ES-I3 (cell line): Measurements from ENCODE around the gene ZNF785.
A peak's percentile ranks its signal among the peaks of the same experiment; 100 is the strongest.
"Not testable (repeated sequence)": the region's sequence is repeated elsewhere in the genome, so short reads cannot be mapped to it uniquely, and the experiment has no call there.

ENCODE experiments used
- H3K36me3 ChIP-seq: 2 replicates; pipeline ENCODE4 v1.6.1; 2013; ENCODE audit warnings: mild to moderate bottlenecking, low read length, control low read depth, moderate library complexity; ENCODE audit not compliant: insufficient read depth
- H3K4me1 ChIP-seq: 2 replicates; pipeline ENCODE4 v1.6.1; 2013; ENCODE audit warnings: mild to moderate bottlenecking, control low read depth, low read length; ENCODE audit not compliant: insufficient read depth
- H3K9ac ChIP-seq: 2 replicates; pipeline ENCODE4 v1.6.1; 2013; ENCODE audit warnings: low read depth, mild to moderate bottlenecking, low read length, moderate library complexity
- H3K9me3 ChIP-seq: 2 replicates; pipeline ENCODE4 v1.6.1; 2013; ENCODE audit warnings: mild to moderate bottlenecking, low read length, moderate library complexity; ENCODE audit not compliant: control insufficient read depth, insufficient read depth

Gene ZNF785

DNA sequence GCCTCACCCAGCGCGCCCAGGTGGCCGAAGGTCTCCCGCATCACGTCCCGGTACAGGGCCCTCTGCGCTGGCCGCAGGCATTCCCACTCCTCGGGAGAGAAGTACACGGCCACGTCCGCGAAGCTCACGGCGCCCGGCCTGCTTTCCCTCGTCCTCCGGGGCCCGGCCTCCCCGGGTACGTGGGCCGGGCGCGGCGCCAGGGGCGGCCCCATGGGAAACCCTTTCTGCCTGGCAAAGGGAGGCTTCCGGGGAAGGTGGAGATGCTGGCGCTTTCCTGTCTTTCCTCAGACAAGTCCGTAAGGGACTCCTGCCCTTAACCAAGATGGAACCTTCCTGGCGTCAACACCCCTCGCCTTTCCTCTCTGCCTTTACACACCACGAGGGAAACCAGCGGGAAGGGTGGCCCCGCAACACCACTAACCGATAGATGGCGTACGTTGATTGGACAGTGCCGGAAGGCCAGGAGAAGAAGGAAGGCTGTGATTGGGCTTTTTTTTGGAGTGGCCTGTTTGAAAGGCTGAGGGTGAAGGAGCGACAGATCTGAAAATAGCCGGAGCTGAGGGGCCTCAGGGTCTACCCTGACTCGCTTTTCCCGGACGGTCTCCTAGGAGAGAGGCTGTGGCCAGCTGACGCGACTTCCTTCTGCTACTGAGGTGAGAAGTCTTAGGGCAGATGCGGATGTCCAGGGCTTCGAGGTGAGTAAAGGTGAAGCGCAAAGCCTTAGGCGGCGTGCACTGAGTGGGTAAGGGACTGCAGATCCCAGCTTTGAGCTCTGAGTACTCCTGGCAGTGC lies at the start of gene ZNF785:
Gene ZNF785 (minus strand): TSS at position 298 of the 792 bp plus-strand sequence. CDS start 86 bp downstream, at position 212.
- Histone ChIP-seq H3K9me3 (no peaks in the 10 kb centered on the region), H3K4me1 (no peaks in the 10 kb centered on the region), H3K9ac (peak within 1 kb of the TSS; percentile 87), H3K36me3 (no peaks in the 10 kb centered on the region; the same call in 1 of the 2 replicates)

DNA sequence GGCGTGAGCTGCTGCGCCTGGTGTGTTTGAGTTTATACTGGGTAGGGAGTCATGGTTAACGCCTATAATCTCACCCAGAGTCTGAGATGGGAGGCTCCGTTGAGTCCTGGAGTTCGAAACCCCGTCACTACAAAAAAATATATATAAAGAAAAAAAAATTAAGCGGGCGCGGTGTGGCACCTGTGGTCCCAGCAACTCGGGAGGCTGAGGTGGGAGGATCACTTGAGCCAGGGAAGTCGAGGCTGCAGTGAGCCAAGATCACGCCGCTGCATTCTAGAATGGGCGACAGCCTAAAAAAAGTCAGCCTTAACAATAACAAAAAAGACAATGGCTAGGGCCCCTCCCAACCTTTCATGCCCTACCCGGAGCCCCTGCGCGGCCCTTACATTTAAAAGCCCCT lies 48.0 kb upstream of the ZNF785 start:
- Histone ChIP-seq H3K36me3 (no peaks in the 10 kb centered on the region), H3K9me3 (no peaks in the 10 kb centered on the region), H3K9ac (peak overlapping the region; percentile 58; the same call in 1 of the 2 replicates), H3K4me1 (no peaks in the 10 kb centered on the region)

DNA sequence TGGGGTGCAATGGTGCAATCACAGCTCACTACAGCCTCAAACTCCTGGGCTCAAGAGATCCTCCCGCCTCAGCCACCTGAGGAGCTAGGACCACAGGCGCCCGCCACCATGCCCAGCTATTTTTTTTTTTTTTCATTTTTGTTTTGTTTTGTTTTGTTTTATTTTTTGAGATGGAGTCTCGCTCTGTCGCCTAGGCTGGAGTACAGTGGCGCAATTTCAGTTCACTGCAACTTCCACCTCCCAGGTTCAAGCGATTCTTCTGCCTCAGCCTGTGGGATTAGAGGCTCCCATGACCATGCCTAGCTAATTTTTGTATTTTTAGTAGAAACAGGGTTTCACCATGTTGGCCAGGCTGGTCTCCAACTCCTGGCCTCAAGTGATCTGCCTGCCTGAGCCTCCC lies 47.0 kb upstream of the ZNF785 start:
- not testable (repeated sequence) for H3K9ac ChIP-seq, H3K36me3 ChIP-seq, H3K4me1 ChIP-seq, H3K9me3 ChIP-seq

DNA sequence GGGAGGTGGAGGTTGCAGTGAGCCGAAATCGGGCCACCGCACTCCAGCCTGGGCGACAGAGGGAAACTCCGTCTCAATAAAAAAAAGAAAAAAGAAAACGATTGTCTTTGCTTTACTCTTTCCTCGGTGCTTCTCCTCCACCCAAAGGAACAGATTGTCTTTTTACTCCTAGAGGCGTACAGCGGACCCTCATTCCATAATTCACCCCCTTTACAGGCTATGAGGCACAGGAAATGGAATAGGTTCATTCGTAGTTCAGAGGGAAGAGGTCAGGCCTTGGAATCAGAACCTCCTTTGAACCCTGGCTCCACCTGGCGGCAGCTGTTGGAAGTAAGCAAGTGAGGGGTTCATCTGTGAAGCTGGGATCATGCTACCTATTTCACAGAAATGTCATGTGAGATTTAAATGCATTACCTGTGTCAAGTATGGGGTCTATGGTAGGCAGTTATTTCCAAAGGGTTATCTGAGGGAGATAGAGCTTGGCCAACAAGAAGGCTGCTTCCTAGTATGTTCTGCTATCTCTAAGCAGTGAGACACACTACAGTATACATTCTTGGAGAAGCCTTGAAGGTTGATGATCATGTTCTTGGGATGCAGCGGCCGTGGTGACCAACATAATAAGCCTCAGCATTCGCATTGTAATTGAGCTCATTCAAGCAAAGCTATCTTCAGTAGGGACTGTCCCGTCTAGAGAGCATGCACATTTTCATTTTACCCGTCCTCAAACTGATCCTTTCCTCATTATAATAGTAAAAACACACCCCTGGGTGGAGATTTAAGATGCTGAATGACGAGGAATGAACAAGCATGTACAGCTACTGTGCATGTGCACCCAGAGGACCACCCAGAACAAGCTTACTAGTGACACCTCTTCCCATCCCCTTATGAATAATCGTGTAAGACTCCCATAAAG lies 43.4 kb upstream of the ZNF785 start:
- Histone ChIP-seq H3K9me3 (no peaks in the 10 kb centered on the region), H3K9ac (peak overlapping the region; percentile 12; the same call in 1 of the 2 replicates), H3K36me3 (no peaks in the 10 kb centered on the region), H3K4me1 (no peaks in the 10 kb centered on the region)

DNA sequence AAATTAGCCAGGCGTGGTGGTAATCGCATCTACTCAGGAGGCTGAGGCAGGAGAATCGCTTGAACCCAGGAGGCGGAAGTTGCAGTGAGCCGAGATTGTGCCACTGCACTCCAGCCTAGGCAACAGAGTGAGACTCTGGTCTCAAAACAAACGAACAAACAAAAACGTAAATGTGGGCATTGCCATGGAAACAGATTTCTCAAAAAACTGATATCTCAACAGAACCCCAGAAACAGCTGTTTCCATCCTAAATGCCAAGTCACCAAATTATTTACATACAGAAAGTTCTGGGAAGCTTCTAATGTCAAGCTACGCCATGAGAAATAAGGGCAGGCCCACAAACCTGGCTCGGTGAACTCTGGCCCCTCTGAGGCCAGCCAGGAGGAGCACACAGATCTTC lies 40.7 kb upstream of the ZNF785 start:
- H3K9ac ChIP-seq: no peak overlapping the region
- H3K4me1 ChIP-seq: no peaks in the 10 kb centered on the region
- no peaks in the 10 kb centered on the region for H3K9me3 ChIP-seq
- H3K36me3 ChIP-seq: no peaks in the 10 kb centered on the region

DNA sequence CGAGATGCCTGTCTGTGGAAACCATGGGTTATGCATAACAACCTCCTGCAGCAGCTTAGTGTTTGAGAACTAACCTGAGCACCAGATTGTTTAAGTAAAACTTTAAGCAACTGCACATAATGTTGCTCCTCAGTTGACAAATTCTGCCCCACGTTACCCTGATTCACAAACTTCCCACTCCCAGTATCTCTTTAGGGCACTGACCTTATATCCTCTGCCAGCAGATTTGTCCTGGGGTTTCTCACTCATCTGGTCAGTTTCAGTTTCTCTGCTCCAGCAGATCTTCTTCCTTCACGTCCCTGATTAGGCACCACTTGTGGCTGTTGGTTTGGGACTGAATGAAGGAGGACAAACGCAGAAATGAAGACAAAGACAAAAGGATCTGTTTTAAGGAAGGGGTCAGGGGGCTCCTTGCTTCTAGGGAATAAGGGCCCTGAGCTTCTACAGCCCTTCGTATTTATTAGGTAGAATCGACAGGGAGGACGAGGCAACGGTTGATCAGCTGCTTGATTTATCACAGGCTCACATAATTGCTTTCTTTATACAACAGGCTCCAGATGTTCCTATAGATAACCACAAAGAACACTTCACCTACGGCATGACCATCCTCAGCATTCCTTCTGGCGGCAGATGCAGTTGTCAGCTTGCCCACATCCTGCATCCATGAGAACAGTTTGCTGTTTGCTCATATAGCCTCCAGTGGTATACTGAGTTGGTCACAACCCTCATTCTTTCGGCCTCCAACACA lies 38.2 kb upstream of the ZNF785 start:
- Histone ChIP-seq H3K4me1 (no peaks in the 10 kb centered on the region), H3K9ac (no peak overlapping the region), H3K36me3 (no peaks in the 10 kb centered on the region), H3K9me3 (no peaks in the 10 kb centered on the region)

DNA sequence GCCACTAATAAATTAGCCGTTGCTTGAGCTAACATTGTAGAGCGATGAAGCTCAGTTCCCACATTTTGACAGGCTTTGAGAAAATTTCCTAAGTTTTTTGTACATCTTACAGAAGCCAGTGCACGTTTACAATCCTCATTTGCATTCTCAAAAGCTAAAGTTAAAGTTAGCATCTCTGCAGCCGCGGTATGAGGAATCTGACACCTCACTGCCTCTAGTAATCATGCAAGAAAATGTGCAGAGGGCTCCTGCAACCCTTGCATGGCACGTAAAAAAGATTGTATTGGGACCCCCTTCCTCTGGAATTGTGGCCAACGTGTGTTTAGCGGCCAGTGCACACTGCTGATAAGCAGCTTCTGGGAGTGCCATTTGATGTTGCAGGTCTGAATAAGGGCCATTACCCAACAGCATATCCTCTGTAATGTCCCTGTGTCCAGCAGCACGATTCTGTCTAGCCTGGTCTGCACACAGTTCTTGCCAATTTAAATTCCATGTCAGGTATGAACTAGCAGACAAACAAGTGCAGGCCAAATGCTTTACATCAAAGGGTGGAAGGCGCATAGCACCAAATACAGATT lies 37.0 kb upstream of the ZNF785 start:
- Histone ChIP-seq H3K9me3 (no peaks in the 10 kb centered on the region), H3K9ac (no peak overlapping the region), H3K4me1 (no peaks in the 10 kb centered on the region), H3K36me3 (no peaks in the 10 kb centered on the region)

DNA sequence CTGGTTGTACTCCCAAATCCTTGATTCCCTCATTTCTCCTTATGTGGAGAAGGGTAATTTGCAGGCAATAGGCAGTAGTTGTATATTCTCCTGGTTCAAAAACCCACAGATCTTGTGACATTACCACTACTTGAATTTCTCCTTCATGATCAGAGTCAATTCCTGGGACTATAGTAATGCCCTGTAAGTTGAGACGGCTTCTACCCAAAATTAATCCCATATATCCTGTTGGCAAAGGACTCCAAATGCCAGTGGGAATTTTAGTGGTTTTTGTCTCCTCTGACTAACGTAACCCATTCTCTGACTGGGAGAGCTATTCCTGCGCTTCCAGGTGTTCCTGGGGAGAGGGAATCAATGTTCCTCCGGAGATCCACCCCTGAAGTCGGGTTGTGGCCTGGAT lies 36.3 kb upstream of the ZNF785 start:
- Histone ChIP-seq H3K9ac (no peak overlapping the region), H3K4me1 (no peaks in the 10 kb centered on the region), H3K36me3 (no peaks in the 10 kb centered on the region), H3K9me3 (no peaks in the 10 kb centered on the region)

DNA sequence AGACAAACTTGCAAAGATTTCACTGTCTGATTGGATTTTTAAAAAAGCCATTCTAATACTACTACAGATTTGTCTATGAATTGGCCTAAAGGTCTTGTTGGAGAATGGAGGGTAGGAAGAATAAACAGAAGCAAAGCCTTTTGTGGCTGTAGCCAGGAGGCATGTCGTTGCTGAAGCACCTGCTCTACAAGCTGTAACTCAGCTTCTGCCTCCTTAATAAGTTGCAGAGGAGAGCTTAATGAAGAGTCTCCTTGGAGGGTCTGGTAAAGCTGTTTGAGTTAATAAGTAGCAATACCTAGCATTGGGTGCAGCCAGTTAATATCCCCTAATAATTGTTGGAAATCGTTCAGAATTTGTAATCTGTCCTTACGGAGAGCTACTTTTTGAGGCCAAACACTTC lies 34.7 kb upstream of the ZNF785 start:
- no peaks in the 10 kb centered on the region for H3K36me3 ChIP-seq

DNA sequence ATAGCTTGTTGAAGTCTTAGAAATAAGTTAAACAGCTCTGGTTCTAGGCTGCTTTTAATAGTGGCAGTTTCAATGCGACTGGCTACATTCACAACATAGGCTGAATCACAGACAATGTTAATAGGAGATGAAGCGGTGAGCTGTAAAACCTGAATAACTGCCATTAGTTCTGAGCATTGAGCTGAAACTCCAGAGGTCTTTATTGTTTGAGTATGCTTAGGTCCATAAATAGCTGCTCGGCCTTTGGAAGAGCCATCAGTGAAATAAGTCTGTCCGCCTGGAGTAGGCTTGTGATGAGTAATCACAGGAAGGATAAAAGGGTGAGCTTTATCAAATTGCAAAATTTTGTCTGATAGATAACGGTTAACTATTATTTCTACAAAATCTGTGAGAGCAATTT lies 34.1 kb upstream of the ZNF785 start:
- Histone ChIP-seq H3K9me3 (no peaks in the 10 kb centered on the region), H3K9ac (no peak overlapping the region), H3K36me3 (no peaks in the 10 kb centered on the region), H3K4me1 (no peaks in the 10 kb centered on the region)

More for the DNA sequence above, 34.7 kb upstream of the ZNF785 start:
- Histone ChIP-seq H3K9ac (no peak overlapping the region), H3K9me3 (no peaks in the 10 kb centered on the region), H3K4me1 (no peaks in the 10 kb centered on the region)

DNA sequence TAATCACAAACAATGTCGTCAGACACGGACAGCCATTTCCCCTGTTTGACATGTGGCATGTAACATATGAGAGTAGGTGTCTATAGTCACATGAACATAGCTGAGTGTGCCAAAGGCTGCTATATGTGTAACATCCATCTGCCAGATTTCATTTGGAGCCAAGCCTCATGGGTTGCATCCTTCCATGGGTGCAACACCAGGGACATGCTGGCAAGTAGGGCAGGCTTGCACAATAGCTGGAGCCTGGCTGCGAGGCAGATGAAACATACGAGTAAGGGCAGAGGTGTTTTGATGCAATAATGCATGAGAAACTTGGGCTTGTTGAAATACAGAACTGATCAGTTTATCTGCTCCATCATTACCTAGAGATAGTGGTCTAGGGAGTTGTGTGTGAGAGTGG lies 33.7 kb upstream of the ZNF785 start:
- no peaks in the 10 kb centered on the region for H3K9me3 ChIP-seq
- H3K36me3 ChIP-seq: no peaks in the 10 kb centered on the region
- no peak overlapping the region for H3K9ac ChIP-seq
- H3K4me1 ChIP-seq: no peaks in the 10 kb centered on the region

DNA sequence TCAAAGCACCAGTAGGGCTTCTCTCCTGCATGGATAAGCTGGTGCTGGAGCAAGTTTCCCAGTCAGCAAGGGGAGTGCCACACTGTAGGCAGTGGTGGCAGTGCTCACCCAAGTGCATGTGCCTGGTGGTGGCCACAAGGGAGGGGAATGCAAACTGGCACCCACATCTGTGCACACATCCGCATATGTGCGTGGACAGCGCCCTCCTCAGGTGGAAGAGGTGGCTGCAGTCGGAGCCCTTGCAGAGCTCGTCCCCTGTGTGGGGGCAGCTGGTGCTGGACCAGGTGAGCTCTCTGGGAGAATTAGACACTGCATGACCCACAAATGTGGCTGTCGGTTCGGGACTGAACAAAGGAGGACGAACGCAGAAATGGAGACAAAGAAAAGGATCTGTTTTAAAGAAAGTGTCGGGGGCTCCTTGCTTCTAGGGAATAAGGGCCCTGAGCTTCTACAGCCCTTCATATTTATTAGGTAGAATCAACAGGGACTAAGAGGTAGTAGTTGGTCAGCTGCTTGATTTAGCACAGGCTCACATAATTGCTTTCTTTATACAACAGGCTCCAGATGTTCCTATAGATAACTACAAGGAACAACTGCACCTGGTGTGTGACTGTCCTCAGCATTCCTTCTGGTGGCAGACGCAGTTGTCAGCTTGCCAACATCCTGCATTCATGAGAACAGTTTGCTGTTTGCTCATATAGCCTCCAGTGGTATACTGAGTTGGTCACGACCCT lies 30.0 kb upstream of the ZNF785 start:
- no peaks in the 10 kb centered on the region for H3K4me1 ChIP-seq
- H3K36me3 ChIP-seq: no peaks in the 10 kb centered on the region
- no peak overlapping the region for H3K9ac ChIP-seq
- H3K9me3 ChIP-seq: no peaks in the 10 kb centered on the region

DNA sequence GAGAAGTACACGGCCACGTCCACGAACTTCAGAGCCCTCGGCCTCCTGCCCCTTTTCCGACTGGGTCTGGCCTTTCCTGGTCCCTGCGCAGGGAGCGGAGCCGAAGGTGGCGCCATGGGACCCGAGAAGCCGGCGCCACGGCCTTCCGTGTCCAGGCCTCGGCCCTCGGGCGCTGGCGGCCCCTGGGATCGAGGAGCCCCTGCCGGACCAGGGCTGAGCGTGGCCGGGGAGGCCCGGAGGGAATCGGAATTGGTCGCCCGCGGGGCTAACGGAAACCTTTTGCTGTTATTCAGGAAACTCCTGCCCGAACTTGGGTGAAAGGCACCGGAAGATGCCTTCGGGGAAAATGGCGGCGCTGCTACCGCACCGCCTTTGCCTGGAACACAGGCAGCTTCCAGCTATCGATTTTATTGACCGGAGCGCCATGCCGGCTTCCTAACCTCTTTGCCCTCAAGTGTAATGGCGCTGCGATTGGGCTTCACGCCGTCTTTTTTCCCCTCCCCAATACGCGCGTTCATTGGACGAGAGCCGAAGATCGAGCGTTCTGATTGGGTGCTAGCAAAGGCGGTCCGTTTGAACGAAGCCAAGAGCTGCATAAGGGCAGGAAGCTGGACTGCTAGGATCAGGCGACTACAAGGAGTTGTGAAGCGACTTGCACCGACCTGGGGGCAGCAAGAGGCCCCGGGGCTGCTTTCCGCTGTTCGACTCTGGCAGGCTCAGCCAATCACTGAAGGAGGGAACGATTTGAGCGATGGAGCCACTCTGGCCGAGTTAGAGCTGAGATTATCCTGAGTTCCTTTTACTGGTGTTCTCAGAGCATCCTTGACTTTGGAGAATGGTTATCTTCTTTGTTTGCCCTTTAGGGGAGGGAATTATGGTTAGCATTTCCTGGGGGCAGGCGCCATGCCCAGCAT lies 24.7 kb upstream of the ZNF785 start, which contains the start of gene ZNF689:
Gene ZNF689 (minus strand): TSS at position 464 of the 914 bp plus-strand sequence. CDS start 348 bp downstream, at position 116.
- H3K36me3 ChIP-seq: peaks cover 7% of the 10 kb centered on the region; the same call in 1 of the 2 replicates

More for the DNA sequence above, 24.7 kb upstream of the ZNF785 start, which contains the start of gene ZNF689:
- Histone ChIP-seq H3K4me1 (no peaks in the 10 kb centered on the region), H3K9me3 (no peaks in the 10 kb centered on the region), H3K9ac (peak within 1 kb of the TSS; percentile 99)
